Uterus (tissue), 2 donors: ENCODE data around the gene SNAPC4.

Experiments
- CTCF ChIP-seq, 4 experiments: fragments of 200-600 bp in 2 of 4; fragments of 450-650 bp in 2 of 4; sonication (generic) in 2 of 4; IDR thresholded peaks; one replicate each; pipeline ENCODE4 v1.5.1; 2016 to 2019; ENCODE audit warnings: antibody characterized with exemption in 4 of 4, mild to moderate bottlenecking in 2 of 4, moderate library complexity in 1 of 4
- POLR2A ChIP-seq, 2 donors: fragments of 450-650 bp; IDR thresholded peaks; one replicate each; pipeline ENCODE4 v1.6.1; 2016; ENCODE audit warnings: antibody characterized with exemption in 2 of 2, mild to moderate bottlenecking in 1 of 2, moderate library complexity in 1 of 2

- TF ChIP-seq CTCF (IDR thresholded peaks at IDR 0.05) (no peak), POLR2A (IDR thresholded peaks at IDR 0.05) (no peak)
These were observed 9.8 kb upstream of the SNAPC4 start for GRCh38 chr9:136409557-136410455.
